Nucleus accumbens (tissue), 56 donors: ENCODE results near the gene ATP7B.

Experiments
- DNase-seq, 56 donors: peaks; one replicate each; lab custom pipeline; 2025; lab: John Stamatoyannopoulos, UW

ATP7B gene

DNA sequence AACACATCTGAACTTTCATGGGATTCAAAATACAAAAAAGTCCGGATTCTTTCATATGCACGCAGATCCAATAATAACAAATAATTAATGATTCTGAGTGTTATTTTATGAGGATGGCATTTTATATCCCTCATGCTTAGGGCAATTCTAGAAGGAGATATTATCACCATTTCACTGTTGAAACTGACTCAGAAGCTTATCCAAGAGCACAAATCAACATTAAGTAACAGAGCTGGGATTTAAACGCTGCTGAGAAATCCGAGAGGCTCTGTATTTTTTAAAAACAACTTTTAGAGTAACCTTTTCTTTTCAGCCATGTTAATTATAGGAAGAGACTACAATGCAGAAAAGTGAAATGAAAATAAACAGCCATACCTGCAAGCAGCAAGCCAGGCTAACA lies 30.3 kb downstream of the ATP7B start:
- no peak for DNase-seq

DNA sequence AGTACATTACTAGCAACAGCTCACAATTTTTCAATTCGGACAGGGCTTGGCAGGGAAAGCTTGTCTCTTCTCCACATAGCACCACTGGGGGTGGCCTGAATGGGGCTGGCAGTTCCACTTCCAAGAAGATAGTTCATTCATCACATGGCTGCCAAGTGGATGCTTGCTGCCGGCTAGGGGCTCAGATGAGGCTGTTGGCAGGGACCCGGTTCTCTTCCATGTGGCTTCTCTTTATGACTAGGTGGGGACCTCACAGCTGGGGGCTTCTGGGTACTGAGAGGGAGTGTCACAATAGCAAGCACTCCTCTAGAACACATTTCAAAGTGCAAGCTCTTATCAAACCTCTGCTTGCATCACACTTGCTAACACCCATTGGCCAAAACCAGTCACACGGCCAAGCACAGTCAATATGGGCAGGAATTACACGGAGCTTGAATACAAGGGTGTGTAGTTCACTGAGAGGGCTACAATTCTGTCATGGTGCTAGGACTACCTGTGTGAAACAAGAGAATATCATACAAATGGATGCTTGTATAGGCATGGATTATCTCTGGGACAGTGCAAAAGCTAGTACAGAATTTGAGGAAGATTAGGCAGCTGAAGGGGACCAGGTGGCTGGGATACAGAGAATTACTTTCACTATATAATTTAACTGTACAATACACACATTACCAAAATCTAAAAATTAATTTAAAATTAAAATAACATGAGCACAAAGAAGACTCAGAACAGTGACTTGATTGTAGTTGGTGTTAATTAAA lies 32.3 kb downstream of the ATP7B start:
- no peak for DNase-seq

DNA sequence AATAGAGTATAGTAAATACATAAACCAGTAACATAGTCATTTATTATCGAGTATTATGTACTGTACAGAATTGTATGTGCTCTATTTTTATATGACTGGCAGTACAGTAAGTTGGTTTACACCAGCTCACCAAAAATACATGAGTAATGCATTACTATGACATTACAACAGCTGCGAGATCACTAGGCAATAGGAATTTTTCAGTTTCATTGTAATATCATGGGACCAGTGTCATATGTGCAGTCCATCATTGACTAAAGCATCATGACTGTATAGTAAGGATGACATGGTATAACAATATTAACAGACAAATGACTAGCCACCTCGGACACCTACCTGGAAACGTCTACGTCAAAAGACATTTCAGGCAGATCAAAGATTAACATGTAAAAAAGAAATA lies 33.6 kb downstream of the ATP7B start:
- no peak for DNase-seq

DNA sequence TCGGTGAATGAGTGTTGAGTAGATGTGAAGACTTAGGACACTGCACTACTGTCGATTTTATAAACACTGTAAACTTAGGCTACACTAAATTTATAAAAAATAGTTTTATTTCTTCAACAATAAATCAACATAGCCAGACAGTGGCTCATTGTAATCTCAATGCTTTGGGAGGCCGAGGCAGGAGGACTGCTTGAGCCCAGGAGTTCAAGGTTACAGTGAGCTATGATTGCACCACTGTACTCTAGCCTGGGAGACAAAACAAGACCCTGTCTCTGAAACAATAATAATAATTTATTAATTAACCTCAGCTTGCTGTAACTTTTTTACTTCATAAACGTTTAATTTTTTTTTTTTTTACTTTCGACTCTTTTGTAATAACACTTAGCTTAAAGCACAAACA lies 34.4 kb downstream of the ATP7B start:
- DNase-seq: no peak

DNA sequence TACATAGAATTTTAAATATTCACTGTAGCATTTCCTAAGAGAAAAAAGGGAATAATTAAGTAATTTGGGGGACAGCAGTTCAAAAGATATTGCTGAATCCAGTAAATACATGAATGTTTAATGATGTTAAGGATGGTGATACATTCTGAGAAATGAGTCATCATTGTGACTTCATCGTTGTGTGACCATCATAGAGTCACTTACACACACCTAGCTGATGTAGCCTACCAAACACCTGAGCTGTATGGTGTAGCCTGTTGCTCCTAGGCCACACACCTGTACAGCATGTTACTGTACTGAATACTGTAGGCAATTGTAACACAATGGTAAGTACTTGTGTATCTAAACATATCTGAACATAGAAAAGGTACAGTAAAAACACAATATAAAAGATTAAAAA lies 34.8 kb downstream of the ATP7B start:
- no peak for DNase-seq

DNA sequence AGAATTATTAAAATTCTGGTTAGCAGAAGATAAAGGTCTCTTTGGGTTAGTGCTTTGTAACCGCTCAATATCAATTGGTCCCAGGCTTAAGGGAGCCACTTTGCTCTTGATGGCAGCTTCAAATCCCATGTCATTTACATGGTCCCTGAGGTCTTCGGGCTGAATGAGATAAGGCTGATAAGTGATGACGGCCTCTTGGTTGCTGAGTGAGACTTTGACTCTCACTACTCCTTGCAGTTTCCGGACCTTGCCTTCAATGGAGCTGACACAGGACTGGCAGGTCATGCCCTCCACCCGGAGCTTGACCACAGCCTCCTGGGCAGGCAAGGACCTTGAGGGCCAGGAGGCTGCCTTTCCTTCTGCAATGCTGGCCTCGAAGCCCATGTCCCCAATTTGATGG lies 36.8 kb downstream of the ATP7B start:
- DNase-seq: no peak

DNA sequence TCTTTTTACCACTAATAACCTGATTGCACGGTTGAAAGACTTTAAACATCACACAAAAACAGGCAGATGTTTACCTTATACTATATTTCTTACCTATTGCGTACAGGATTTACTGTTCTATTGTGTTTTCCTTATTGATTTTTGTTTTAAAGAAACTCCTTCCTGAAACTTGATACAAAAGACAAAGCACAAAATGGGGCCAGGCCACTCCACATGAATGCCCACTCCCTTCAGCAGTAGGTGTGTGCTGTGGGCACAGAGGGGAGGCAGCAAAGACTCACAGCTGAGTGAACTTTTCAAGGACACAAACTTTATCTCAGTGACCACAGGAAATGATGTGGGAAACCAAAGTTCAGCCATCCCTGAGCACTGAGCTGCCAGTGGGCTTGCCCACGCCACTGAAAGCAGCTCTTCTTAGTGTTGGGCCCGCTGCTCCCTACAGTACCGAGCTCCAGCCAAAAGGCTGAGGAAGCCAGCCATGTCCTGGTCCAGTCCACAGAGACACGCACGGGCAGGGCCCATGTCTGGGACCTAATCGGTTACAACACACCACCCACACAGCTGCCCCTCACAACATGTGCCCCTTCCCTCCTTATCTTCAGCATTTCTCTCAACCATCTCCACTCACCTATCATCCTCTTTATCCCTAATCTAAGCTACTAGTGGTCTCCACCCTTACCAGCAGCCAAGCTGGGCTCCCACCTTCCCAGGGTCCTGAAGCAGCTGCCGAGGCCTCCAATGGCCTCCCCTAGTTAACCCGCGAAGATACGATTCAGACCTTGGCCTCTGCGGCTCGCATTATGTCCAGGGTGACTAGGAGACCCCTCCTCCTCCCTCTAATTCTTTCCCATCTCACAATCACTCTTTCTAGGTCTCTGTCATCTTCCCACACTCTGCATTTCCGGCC lies 39.5 kb downstream of the ATP7B start:
- DNase-seq: no peak

DNA sequence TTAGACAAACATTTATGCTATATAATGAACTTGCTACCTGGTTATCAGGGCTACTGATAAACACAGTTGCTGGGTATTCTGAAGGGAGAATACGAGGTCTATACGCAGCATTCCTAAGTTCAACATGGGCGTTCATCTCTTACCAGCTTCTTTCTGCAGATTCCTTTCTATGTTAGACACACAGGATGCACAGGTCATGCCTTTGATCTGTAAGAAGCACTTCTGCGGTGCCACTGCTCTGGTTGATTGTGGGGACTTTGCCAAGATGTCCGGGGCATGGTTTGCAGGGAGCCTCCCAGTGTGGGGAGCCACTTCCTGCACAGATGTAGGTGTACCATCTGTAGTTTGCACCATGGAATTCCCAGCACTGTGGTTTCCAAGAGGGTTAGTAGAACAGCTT lies 40.9 kb downstream of the ATP7B start:
- DNase-seq: no peak

DNA sequence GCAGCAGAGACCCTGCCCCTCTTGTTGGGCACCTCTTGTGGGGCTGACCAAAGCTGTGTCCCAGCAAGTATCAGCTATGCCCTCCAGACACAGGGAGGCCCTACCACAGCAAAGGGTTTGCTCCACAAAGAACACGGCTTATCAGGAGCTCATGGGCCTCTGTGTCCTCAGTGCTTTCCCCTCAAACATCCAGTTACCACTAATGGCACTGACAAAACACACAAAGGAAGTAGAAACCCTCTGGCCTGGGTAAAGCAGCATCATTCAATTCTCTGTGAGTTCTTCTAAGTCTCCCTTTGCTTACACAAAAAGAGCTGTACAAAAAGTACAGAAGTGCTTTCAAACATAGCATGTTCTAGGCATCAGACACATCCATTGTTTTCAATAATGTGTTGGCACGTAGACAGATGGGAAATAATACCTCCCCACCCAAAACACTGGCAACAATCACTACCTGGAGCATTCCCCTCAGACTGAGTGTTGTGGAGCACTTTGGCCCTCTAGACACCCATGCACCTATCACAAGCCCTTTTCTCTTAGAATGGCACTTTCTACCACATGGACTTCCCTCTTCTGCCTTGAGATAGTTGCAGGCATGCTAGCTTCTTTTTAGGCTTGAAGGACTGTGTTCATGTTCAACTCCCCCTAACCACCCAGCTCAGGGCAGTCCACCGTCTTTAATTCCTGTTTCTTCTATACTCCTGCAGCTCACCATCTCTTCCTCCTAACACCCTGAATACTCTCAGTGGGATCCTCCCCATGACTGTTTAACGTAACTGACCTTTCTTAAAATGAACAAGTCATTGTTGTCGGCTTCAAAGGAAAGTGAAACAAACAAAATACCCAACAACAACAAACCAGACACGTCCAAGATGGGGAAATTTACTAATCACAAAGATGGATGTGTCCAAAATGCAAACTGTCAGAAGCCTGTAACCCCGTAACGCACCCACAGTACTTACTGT lies 43.5 kb downstream of the ATP7B start:
- no peak for DNase-seq

DNA sequence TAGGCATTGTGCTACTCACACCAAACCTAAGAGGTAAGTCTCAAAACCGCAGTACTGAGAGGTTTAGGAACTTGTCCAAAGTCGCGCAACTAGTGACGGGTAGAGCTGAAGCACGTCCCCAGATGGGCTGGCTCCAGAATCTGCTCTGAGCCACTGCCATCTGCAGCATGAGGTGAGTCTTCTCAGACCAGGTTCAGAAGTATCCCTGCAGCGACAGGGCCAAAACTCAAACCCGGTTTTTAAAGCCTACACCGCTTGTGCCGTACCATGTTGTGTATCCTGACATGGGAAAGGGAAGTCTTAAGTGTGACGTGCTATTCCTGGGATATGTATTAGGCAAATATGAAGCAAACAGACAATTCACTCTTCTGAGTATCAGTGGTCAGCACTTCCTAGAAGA lies 45.1 kb downstream of the ATP7B start:
- no peak for DNase-seq

DNA sequence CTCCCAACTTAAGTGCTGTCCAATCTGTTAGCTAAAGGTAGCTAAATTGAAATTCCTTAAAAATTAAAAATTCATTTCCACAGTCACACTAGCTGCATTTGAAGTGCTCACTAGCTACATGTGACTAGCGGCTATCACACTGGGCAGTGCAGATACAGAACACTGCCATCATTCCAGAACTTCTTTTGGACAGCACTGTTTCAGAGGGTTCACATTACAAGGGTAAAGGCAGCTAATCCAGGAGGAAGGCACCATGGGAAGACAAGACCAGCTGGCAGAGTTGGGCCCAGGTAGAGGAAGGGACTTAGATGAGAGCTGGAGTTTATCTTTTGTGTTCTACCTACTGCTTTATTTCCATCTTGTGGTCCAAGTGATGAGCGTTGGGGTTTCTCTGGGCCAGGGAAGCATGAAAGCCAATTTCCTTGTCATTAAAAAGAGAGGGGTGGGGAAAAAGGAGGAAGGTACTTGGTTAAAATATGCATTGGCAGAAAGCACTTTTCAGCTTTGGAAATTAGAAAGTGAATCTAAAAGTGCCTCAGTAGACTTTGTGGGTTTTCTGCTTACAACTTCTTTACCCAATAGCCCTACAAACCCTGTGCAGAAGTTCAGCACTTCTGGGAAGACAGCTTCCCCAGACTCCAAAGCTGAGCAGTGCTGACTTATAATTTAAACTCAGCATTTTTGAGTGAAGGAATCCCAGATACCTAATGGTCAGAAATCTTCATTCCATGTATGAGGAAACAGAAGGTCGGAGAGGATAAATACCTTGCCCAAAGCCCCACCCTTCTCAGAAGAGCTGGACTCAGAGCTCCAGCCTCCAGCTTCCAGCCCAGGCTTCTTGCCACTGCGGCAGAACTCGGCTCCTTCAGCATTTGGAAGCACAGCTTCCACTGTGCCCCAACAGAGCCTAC lies 49.5 kb downstream of the ATP7B start:
- DNase-seq: no peak

DNA sequence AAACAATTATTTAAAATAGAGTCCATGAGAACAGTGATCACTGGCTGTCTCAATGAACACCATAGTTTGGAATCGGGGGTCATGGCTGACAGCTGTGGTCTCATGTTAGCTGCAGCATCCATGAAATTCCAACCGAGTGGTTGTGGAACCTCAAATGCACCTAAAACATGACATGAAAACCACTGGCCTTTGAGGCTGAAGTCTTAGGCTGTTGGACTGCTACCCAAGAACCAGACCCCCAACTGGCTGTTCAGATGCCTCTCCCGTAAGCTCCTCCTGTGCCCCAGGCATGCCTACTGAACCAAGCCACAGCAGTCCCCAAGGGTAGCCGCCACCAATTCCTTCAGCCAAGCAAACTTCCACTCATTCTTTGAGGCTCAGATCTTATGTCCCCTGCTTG lies 50.5 kb downstream of the ATP7B start:
- no peak for DNase-seq

DNA sequence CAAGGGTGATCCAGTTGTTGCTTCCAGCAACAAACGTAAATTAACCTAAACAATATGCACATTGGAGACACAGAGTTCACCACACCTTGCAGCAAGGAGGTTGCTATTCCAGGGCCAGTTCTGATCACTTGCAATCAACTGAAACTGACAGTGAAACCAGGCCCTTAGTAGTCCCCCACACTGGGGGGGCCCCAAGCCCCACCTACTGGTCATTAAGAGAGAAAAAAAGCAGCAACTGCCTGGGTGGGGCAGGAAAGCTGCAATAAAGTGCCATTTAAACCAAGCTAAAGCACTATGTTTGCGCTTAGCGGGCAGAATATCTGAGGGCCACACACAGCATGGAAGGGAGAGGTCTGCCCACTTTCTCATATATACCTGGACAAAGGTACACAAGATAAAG lies 51.5 kb downstream of the ATP7B start:
- no peak for DNase-seq

DNA sequence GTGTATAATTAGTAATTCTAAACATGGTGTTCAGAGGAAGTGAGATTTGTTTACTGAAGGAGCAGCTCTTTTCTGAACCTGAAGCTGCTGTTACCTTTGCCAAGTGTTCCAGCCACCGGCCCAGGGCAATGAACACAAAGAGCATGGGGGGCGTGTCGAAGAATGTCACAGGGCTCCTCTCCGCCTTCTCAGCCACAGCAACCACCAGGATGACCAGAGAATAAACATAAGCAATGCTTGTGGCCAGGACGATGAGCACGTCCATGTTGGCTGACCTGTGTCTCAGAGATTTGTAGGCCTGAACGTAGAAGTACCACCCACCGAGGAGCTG lies 53.1 kb downstream of the ATP7B start:
- DNase-seq: no peak

DNA sequence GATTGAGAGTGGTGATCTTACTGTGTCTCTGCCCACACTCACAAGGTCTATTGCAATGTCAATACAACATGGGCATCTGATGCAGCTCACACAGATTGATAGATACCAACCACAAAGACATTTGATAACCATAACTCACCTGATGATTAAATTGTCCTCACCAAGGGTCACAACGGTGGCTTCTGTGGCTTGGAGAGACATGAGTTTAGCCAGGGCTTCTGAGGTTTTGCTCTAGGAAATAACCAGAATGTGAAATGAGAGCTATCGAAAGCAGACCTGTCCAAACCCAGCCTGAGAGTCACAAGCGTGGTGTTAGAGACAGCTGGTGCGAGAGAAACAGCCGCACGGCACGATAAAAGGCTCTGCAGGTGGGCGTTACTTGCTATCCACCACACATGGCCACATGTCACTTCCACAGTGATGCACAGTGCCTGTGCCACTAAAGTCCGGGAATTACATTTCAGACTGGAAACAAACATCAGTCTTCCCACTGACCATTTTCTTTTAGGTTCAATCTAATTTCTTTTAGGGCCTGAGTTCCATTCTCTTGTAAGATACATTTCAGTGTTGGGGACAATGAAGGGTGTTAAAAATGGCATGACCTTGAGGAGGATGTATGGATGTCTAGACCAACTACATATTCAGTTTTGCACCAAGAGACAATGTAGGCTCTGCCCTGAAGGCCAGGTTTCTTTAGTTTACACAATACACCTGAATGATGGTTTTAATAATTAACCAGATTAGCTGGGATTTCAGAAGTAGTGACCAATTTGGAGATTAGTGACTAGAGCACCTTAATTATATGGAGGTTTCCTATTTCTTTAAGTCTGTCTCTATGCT lies 53.7 kb downstream of the ATP7B start:
- no peak for DNase-seq

DNA sequence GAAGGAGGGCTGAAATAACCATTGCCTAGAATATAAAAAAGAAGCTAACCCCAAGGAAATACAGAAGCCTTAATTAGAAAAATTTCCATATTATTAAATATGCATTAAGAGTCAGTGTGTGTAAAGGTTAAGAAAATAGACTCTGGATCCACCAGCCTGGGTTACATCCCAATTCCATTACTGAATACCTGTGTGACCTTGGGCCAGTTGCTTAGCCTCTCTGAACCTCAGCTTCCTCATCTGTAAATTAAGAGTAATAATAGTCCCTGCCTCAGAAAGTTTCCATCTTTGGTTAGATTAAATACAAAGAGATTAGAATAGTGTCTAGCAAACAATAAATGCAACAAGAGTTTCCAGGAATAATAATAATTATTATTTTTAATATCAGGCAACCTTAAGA lies 54.5 kb downstream of the ATP7B start:
- DNase-seq: no peak

DNA sequence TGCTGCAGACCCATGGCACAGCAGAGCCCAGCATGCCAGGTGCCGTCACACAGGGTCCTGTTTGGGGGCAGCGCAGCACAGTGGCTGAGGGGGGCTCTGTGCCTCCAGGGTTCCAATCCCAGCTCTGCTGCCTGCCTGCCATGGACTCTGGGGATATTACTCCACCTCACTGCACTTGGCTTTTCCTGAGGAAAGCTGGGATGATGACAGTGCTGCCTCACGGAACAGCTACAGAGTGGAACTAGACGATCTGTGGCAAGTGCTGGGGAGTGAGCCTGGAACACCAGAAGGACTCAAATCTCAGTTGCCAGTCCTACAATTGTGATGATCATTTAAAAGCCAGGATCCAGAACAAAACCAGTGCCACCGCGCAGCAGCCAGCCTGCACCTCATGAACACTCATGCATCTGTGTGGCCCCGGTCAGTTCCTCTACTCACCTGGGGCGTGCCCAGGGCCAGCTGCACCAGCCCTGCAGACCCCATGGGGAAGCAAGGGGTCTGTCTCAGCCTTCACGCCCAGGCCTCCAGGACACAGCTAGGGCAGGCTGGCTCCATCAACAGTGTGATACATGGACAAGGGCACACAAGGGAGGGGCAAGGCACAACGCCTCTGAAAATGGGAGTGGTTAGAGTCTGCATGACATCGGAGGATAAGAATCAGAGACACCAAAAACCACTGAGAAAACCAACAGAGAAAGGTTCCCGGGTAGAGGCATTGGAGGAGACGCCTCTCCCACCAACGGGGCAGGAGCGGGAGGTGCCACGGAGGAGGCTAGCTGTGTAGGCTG lies 55.2 kb downstream of the ATP7B start:
- DNase-seq: no peak

DNA sequence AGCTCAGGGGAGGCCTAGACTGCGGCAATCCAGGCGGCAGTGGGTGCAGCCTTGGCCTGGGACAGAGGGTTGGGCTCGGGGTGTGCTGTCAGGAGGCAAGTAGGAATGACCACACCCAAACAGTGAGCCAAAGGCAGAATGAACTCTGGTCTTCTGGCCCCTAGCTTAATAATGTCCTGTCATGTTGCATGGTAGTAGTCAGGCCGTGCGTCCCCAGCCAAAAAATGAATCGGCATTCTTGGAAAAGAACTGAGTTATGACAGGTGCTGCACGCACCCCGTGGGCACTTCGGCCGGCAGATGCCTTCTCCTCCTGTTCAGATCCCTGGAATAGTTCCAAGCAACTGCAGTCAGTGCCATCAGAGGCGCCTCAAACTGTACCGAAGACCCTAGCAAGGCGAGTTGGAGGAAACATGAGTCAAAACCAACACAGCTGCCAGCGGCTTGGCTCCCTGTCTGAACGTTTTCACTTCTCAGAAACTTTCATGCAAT lies 55.9 kb downstream of the ATP7B start:
- DNase-seq: no peak
